Measurements from ENCODE around the gene IQGAP3.

DNA sequence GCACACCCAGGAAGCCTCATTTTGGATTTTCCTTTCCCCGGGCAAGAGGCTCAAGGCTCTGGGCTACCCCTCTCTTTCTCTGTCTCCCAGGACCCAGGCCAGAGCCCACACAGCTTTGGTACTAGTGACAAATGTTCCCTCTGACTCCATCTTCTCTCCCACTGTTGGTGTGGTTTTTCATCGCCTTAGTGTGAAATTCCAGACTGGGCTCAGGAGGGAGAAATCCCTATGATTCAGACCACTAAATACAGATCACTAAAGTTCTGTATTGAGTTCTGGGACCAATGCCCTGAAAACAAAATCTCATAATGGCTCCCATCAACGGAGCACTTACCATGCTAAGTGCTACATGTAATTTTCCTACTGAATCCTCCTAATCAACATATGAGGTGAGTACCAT lies 26.1 kb downstream of the IQGAP3 start:
- TF ChIP-seq, protein P1, sequence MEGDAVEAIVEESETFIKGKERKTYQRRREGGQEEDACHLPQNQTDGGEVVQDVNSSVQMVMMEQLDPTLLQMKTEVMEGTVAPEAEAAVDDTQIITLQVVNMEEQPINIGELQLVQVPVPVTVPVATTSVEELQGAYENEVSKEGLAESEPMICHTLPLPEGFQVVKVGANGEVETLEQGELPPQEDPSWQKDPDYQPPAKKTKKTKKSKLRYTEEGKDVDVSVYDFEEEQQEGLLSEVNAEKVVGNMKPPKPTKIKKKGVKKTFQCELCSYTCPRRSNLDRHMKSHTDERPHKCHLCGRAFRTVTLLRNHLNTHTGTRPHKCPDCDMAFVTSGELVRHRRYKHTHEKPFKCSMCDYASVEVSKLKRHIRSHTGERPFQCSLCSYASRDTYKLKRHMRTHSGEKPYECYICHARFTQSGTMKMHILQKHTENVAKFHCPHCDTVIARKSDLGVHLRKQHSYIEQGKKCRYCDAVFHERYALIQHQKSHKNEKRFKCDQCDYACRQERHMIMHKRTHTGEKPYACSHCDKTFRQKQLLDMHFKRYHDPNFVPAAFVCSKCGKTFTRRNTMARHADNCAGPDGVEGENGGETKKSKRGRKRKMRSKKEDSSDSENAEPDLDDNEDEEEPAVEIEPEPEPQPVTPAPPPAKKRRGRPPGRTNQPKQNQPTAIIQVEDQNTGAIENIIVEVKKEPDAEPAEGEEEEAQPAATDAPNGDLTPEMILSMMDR (IDR thresholded peaks at IDR 0.05; ENCODE audit: poor library complexity, severe bottlenecking), result no peak
- TF ChIP-seq MXI1 (conservative IDR thresholded peaks at IDR 0.05; ENCODE audit: poor library complexity, severe bottlenecking) (no peak), POLR2AphosphoS5 (IDR thresholded peaks at IDR 0.05) (no peak)
- TF ChIP-seq, protein P2, sequence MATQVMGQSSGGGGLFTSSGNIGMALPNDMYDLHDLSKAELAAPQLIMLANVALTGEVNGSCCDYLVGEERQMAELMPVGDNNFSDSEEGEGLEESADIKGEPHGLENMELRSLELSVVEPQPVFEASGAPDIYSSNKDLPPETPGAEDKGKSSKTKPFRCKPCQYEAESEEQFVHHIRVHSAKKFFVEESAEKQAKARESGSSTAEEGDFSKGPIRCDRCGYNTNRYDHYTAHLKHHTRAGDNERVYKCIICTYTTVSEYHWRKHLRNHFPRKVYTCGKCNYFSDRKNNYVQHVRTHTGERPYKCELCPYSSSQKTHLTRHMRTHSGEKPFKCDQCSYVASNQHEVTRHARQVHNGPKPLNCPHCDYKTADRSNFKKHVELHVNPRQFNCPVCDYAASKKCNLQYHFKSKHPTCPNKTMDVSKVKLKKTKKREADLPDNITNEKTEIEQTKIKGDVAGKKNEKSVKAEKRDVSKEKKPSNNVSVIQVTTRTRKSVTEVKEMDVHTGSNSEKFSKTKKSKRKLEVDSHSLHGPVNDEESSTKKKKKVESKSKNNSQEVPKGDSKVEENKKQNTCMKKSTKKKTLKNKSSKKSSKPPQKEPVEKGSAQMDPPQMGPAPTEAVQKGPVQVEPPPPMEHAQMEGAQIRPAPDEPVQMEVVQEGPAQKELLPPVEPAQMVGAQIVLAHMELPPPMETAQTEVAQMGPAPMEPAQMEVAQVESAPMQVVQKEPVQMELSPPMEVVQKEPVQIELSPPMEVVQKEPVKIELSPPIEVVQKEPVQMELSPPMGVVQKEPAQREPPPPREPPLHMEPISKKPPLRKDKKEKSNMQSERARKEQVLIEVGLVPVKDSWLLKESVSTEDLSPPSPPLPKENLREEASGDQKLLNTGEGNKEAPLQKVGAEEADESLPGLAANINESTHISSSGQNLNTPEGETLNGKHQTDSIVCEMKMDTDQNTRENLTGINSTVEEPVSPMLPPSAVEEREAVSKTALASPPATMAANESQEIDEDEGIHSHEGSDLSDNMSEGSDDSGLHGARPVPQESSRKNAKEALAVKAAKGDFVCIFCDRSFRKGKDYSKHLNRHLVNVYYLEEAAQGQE (IDR thresholded peaks at IDR 0.05; ENCODE audit: borderline replicate concordance), result no peak
